NOMO-1 treated with dmso at 0.1 percent for 144 hours (cell line): ENCODE measurements around the gene PTGDS.

Experiments
- DNase-seq: peaks from one replicate; lab custom pipeline; 2025; ENCODE audit not compliant: unreplicated experiment; lab: John Stamatoyannopoulos, UW

Gene PTGDS

DNA sequence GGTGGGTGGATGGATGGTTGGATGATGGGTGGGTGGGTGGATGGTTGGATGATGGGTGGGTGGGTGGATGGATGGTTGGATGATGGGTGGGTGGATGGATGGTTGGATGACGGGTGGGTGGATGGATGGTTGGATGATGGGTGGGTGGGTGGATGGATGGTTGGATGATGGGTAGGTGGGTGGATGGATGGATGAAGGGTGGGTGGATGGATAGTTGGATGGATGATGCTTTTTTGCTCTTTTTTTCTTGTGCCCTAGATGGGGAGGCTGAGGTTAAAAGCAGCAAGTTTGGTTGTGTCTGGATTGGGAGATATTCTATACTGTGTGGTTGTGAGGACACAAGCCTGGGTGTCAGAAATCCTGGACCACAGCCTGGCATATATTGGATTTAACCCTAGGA, 19.8 kb upstream of the PTGDS start:
- DNase-seq: no peak

DNA sequence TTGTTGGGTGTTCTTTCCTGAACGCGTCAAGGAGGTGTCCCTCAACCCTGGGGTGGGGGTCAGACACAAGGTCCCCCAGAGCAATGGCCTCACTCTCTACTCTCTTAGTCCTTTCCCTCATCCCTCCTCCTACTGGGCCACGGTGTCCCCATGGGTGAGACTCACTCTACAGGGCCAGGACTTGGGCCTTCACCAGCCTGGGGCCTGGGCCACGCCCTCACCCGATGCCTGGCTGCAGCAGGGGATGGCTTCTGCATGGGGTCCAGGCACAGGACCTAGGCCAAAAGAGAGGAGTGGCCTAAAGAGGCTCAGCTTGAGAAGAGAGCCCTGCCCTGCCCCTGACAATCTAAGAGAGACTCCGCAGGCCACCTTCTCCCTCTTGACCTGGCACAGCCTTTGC, 19.4 kb upstream of the PTGDS start:
- no peak for DNase-seq

DNA sequence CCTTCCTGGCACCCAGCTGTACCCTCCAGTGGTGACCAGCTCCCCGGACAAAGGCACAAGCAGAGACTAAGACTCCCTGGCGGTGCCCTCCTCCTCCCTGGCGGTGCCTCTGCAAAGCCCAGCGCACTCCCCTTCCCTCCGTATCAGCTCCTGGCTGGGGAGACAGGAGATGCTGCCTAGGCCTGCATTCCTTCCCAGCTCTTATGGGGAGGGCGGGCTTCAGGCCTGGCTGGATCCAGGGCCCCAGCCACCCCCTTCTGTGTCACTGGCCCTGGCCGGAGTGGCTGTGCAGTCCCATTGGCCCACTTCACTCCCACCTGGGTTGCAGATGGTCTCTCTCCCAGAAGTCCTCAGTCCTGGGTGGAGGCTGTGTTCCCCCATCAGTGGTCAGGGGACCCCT, 18.8 kb upstream of the PTGDS start:
- DNase-seq: no peak

DNA sequence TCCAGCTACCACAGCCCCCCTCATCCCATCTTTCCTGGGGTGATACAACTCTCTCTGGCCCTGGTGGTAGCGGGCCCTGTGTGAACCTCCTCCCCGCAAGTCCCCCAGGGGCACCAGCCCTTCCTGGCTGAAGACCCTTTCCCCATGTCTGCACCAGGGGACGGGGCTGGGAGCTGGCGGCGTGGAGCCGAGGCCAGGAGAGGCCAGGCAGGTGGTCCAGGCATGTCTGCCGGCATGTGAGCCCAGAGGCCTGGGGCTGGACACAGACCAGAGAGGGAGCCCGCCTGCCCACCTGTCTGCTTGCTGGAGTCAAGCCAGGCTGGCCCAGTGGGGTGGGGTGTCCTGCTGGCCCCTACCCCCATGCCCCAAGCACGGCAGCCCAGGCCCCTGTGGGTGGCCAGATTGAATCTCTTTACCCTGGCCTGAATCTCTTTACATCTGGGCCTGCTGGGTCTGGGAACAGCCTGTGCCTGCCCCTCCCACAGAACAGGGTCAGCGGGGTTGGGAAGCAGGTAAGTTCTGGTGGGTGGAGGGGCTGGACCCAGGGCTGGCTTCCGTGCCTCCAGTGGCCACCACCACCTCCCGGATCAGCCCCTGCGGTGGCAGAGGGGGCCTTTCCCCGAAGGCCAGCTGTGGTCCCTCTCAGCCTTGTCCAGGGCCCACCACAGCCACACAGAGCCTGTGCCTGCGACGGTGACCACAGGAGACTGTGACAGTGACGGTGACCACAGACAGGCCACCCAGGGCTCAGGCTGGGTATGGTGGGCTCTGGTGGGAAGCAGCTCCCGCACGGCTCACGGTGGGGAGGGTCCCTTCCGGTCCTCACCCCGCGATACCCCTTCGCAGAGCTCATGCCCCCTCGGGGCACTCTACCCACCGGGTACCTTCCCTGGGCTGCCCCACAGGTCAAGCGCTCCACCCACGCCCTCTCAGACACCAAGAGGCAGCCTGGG, 18.1 kb upstream of the PTGDS start:
- DNase-seq: no peak

DNA sequence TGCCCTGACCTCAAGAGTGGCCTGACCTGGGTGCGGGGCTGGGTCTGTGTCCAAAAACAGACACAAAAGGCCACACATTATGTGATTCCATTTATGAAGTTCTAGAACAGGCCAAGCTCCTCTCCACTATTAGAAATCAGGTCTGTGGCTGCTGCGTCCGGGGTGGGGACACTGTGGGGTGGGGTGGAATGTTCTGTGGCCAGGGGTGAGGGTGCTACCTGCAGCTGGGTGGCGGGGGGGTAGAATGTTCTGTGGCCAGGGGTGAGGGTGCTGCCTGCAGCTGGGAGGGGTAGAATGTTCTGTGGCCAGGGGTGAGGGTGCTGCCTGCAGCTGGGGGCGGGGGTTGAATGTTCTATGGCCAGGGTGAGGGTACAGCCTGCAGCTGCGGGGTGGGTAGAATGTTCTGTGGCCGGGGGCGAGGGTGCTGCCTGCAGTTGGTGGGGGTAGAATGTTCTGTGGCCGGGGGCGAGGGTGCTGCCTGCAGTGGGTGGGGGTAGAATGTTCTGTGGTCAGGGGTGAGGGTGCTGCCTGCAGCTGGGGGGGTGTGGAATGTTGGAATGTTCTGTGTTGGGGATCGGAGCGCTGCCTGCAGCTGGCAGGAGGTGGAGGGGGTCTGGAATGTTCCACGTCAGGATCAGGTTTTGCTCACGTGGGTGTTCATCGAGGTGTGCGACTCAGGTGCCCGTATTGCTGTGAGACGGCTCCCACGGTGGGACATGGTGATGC, 16.9 kb upstream of the PTGDS start:
- no peak for DNase-seq

DNA sequence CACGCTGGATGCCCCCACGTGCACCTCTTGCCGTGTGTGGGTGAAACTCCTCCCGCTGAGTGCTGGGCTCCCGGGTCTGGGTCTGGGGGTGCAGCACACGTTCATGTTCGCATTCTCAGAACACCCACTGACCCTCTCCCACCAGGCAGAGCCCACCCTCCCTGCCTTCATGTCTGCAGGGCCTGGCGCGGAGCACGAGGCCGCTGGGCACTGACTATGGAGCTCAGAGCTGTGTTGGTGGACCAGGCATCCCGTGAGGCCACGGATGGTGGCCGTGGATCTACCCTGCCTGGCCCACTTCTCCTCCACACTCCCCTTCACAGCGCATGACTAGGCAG, 16.4 kb upstream of the PTGDS start:
- no peak for DNase-seq

DNA sequence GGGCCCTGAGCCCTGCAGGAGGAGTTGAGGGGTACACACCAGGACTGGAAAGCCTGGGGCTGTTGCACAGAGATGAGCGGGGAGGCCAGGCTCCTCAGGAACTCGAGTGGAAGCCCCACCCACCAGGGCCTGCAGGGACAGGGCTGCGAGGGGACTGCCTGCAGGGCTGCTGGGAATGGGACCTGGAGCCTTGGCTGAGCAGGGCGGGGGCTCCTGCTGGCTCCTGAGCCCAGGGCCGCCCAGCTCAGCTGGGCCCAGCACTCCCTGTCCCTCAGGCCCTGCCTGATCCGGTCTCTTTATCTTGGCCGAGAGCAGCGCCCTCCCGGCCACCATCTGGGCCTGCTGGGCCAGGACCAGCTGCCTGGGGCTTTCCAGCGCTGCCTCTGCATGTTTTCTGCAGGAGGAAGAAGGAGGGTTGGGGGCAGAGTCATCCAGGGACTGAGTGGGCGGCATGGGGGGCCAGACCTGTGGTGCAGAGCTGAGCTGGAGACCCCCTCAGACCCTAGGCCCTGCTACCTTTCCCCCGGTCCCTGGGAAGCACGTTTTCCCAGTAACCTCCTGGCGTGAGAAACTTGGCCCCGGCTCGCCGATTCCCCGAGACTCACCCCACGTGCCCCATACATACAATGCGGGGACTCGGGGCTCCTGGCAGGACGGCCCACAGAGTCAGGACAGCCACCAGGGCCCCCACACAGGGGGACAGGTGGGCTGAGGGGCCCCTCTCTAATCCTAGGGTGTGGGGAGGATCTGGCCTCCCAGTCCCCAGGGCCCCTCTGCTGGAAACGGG, 15.8 kb upstream of the PTGDS start:
- DNase-seq: no peak

DNA sequence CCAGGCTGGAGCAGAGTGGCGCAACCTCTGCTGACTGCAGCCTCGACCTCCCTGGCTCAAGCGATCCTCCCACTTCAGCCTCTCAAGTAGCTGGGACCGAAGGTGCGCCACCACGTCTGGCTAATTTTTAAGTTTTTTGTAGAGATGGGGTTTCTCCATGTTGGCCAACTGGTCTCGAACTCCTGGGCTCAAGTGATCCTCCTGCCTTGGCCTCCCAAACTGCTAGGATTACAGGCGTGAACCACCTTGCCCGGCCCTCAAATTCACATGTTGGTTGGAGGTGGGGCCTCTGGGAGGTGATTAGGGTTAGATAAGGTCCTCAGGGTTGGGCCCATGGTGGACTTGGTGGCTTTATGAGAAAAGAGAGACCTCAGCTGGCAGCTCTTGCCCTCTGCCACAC, 15.1 kb upstream of the PTGDS start:
- DNase-seq: no peak

DNA sequence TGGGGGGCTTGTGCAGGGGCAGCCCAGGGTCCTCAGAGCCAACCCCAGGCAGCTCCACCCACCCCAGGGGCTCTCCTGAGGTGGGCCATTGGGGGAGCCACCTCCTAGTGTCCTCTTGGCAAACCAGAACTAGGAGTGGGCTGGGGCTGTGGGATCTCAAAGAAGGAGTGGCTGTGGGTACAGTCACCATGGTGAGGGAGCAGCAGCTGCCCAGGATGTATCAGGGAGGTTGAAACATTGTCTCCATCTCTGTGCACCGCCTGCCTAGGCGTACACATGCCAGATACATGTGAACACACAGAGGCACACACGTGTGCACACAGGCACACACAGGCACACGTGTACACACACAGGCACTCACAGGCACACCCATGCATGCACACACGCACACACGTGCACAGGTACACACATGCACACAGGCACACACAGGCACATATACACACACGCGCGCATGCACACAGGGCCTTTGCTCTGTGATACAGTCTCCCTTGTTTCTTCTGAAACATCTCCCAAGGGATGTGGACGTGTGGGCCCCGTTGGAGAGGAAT, 14.5 kb upstream of the PTGDS start:
- DNase-seq: no peak

DNA sequence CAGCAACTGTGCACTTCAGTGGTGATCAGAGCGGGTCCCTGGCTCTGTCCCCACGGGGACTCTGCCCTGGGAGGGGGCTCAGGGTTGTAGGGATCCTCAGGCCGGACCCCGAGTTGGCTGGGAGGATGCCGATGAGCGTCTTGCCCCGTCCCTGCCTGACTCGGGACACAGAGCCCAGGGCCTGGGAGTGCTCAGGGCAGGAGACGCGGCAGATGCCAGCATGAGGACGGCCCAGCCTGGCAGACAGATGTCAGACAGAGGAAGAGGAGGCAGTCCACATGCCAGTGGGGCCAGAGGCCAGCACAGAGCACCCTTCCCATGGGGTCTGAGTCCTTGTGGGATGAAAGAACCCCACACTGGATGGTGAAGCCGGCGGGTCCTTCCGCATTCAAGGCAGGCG, 14.0 kb upstream of the PTGDS start:
- DNase-seq: no peak

DNA sequence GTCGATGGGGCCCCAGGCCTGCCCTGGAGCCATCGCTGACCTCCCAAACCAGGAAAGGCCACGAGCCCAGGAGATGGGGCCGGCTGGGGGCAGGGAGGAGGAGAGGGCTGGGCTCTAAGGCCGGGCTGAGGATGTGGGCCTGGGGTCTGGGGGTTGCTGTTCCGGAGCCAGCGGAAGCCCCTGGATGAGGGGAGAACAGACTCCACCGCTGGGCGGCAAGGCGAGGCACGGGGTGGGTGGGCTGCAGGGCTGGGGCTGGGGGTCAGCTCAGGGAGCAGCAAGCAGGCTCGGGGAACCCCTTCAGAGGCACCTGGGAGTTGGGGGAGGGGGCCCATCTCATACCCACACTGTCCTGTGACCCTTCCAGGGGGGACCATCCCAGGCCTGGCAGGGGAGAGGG, 13.6 kb upstream of the PTGDS start:
- DNase-seq: no peak

DNA sequence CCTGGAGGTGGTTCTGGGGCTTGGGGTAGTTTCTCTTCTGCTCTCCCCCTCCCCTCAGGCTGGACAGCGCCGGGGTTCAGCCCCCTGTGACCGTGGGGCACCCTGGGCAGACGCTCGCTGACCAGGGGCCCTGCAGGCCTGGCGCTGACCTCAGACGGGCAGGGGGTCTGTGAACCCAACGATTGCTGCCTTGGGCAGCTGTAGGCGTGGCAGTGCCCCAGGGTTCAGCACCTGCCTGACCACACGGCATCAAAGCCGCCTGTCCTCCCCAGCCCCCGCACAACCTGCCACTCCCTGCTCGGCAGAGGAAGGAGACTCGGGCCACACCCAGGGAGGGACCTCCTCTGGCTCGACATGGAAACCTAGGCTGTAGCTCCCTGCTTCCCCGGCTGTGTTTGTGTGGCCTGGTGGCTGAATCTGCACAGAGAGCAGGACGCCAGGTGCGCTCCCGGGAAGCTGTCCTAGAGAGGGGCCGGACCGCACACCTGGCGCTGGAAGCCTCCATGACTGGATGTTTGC, 13.1 kb upstream of the PTGDS start:
- no peak for DNase-seq

DNA sequence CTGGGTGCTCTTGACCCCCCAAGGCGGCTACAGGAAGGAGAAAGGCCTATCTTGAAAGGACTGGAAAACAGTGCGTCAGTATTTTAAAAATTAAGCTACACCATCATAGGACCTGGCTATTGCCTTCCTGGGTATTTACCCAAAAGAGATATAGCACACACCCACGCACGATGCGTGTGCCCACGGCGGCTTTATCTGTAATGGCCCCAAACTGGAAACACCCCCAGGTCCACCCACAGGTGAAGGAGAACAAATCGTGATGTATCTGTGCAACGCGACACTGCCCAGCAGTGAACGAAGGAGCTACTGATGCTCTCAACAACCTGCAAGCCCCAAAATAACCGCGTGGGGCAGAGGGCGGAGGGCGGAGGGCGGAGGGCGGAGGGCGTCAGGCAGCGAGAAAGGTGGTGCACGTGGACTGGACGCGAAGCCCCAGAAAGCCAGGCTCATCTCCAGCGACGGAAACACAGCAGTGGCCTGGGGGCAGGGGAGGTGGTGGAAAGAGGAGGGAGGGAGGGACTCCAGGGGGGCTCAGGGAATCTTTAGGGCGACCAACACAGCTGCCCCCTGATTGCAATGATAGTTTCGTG, 12.4 kb upstream of the PTGDS start:
- DNase-seq: no peak

DNA sequence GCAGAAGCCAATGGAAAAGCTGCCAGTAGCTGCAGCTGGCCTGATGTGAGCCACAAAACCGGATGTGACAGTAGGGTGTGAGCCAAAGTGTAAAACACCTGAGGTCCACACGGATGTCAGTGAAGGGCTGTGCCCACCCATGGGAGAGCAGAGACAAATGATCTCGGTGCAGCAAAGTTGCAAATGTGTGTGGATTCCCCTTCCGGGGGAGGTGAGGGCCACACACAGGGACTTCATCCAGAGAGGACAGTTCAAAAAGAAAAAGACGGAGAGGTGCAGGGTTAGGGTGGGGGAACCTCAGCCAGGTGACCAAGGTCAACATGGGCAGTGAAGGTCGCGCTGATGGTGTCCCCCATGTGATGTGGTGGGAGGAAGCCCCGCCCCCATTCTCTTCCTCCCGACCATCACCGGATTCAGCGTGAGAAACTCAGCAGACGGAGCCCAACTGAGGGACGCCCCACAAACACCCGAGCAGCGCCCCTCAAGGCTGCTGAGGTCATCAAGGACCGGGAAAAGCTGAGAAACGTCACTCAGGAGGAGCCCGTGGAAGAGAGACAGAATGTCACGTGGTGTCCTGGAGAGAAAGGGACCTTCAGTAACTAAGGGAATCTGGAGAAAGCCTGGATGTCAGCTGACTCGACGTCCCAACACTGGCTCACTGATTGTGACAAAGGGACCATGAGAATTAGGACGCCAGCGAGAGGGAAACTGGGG, 11.4 kb upstream of the PTGDS start:
- DNase-seq: no peak

DNA sequence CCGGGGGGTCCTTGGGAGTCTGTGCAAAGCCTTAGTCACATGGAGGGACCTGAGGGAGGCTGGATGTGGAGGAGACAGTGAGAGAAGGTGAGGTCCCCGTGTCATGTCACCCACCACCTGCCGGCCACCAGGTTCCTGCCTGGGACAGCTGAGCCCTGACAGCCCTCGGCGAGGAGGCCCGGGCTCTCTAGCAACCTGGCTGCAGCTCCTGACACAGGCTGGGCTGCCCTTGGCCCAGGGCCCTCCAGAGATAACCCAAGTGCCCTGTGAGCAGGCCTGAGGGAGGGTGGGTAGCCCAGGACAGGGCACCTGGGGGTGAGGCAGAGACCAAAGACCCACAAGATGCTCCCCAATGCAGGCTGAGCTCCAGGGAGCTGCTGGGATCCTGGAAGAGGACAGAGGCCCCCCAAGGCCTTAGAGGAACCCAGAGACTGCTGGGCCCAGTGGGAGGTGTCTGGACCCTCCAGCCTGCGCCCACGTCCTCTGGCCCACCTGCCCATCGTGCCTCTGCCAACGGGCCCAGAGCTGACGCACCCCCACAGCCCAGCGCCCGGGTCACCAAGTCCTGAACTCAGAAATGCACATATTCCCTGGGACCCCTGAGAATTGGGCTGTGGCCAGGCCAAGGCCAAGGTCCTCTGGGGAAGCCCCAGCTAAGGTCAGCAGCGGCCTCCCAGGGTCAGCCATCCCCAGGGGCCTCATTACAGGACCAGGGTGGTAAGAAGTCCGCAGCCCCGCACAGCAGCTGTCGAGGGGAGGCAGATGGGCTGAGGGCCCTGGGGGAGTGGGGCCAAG, 8.8 kb upstream of the PTGDS start:
- no peak for DNase-seq

DNA sequence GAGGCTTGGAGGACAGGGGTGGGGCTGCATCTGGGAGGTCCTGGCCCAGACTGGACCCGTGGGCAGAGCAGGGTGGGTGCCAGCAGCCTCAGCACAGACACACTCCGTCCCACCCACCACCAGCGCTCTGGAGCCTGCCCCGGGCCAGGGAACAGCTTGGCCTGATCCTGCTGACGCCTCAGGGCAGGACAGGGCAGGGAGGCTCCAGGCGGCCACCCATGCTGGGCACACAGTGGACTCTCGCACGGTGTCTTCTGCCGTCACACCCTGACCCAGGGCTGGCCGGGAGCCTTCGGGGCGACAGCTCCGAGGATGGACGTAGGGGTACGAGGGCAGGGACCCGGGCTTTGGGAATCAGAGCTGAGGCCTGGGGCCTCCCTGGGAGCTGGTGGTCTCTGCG, 8.2 kb upstream of the PTGDS start:
- no peak for DNase-seq

DNA sequence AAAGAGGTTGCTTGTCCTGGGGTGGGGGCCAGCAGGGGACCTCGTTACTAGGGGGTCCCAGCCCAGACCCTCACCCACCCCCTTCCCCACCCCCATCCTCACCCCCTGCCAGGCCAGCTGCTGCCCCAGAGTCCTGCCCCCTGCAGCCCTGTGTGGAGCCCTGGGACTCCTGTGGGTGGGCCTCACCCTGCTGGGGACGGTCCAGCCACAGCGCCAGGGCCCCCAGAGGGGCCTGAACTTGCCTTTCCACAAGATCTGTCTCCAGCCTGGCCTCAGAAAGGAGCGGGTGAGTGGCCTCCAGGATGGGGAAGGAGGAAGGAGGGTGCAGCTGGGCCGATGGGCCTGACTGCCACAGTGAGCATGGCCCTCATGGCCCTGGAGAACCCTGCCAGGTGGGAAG, 7.5 kb upstream of the PTGDS start:
- no peak for DNase-seq

DNA sequence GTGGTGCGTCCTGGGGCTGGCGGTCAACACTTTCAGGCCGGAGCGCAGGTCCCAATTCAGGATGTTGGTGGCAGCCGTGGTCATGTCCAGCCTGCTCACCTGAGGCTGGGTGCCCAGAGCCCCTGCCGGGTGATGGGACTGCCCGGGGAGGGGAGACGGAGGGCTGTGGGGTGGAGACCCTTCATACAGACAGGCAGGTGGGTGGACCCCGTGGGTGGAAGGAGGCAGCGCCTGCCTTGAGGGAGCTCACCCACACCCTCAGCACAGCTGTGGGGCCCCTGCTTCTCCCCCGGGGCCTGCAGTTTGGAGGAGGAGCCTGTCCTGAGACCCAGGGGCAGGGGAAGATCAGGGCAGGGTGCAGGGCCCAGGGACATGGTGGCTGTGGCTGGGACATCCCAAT, 6.9 kb upstream of the PTGDS start:
- DNase-seq: no peak

DNA sequence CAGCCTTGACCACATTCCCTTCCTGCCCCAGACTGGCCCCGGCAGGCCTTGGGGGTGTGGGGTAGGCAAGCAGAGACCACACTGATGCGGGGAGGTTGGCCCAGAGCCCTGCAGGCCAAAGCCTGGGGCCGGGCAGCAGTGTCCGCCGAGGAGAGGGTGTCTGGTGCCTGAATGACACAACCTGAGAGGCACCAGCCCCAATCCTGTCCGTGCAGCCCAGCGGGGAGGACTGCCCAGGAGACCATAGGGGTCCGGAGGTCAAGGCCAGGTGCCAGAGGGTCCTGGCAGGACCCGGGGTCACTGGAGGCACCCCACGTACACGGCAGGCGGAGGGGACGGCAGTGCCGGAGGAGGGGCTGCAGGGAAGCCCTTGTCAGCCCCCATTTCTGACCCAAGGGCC, 5.6 kb upstream of the PTGDS start:
- DNase-seq: no peak
